Peyer's patch (tissue), 4 donors: ENCODE measurements around the gene GDAP1L1.

Source experiments
- CTCF ChIP-seq, 6 experiments: fragments of 450-650 bp in 4 of 6; fragments of 200-600 bp in 2 of 6; sonication (generic) in 1 of 6; IDR thresholded peaks; one replicate each; pipeline ENCODE4 v1.5.1; 2017 to 2019; ENCODE audit warnings: antibody characterized with exemption in 6 of 6, mild to moderate bottlenecking in 3 of 6, moderate library complexity in 1 of 6
- POLR2A ChIP-seq, 2 donors: fragments of 450-650 bp; IDR thresholded peaks; one replicate each; pipeline ENCODE4 v1.5.1; 2017; ENCODE audit warnings: antibody characterized with exemption in 2 of 2, mild to moderate bottlenecking in 2 of 2, moderate library complexity in 2 of 2

DNA sequence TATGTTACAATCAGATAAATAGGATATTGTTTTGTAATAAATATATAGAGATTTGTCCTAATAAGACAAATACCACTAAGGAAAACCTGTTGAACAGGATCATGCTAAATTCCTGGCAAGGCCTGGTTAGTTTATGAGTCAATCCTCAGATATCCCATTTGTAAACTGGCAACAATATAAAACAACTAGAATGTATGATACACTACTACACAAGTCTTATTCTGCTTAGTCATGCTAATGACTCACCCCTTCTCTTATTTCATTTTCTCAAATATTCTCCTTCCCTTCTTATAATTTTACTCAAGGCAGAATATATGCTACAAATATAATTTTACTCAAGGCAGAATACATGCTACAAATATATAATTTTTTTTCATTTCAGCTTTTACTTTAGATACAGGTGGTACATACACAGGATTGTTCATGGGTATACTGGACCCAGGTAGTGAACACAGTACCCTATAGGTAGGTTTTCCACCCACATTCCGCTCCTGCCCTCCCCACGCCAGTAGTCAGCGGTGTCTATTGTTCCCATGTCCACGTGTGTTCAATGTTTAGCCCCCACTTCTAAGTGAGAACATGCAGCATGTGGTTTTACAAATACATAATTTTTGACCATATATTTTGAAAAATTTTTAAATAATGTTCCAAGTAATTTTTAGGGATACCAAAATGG, 42.8 kb upstream of the GDAP1L1 start:
- TF ChIP-seq CTCF (IDR thresholded peaks at IDR 0.05) (no peak), POLR2A (IDR thresholded peaks at IDR 0.05) (no peak)
